ENCODE results near the gene KIN.

- TF ChIP-seq CTCF (IDR thresholded peaks at IDR 0.05; ENCODE audit: borderline replicate concordance, extremely low read depth, low read length, poor library complexity, severe bottlenecking) (no peak), EZH2 (IDR thresholded peaks at IDR 0.05; ENCODE audit: borderline replicate concordance, low read depth, low read length, severe bottlenecking) (no peak)
These were observed 30.7 kb upstream of the KIN start, which contains the start of gene TAF3 for GRCh38 chr10:7818295-7819120.

Data from DND-41 (cell line).